HG03097 (cell line): ENCODE results near the gene BCL7B.
"Not testable (repeated sequence)": the region's sequence is repeated elsewhere in the genome, so short reads cannot be mapped to it uniquely, and the experiment has no call there.

Source experiments
- ATAC-seq: cut with Tn5 transposase; IDR thresholded peaks from one replicate; pipeline ENCODE4 v1.9.1; 2021; ENCODE audit not compliant: unreplicated experiment, low FRiP score

Gene BCL7B

GRCh38 chr7:73573276-73573675 lies 15.8 kb upstream of the BCL7B start:
- no peak for ATAC-seq

GRCh38 chr7:73572767-73573186 lies 15.3 kb upstream of the BCL7B start:
- ATAC-seq, result no peak

- no peak for ATAC-seq
These were observed 13.5 kb upstream of the BCL7B start for GRCh38 chr7:73570977-73571376.

- no peak for ATAC-seq
These were observed 13.0 kb upstream of the BCL7B start for GRCh38 chr7:73570521-73570920.

GRCh38 chr7:73569042-73569608 lies 11.6 kb upstream of the BCL7B start:
- no peak for ATAC-seq

- no peak for ATAC-seq
These were observed 10.6 kb upstream of the BCL7B start for GRCh38 chr7:73567846-73568685.

- ATAC-seq, result no peak
These were observed 9.7 kb upstream of the BCL7B start for GRCh38 chr7:73567140-73567539.

- ATAC-seq, result not testable (repeated sequence)
These were observed 8.9 kb upstream of the BCL7B start for GRCh38 chr7:73566431-73566830.

GRCh38 chr7:73565675-73566340 lies 8.3 kb upstream of the BCL7B start:
- ATAC-seq, result no peak

- ATAC-seq, result no peak
These were observed 2.8 kb upstream of the BCL7B start for GRCh38 chr7:73560109-73560835.

GRCh38 chr7:73557108-73557396 lies 438 bp downstream of the BCL7B start:
- ATAC-seq, result peak; percentile 90

- ATAC-seq, result no peak
These were observed 1.0 kb downstream of the BCL7B start for GRCh38 chr7:73556208-73557107.

- no peak for ATAC-seq
These were observed 2.0 kb downstream of the BCL7B start for GRCh38 chr7:73555411-73555982.

GRCh38 chr7:73550093-73550492 lies 7.4 kb downstream of the BCL7B start:
- ATAC-seq, result not testable (repeated sequence)

- ATAC-seq, result no peak
These were observed 8.3 kb downstream of the BCL7B start for GRCh38 chr7:73549176-73549575.

GRCh38 chr7:73547841-73548240 lies 9.6 kb downstream of the BCL7B start:
- no peak for ATAC-seq

GRCh38 chr7:73544678-73545077 lies 12.8 kb downstream of the BCL7B start:
- ATAC-seq, result no peak

GRCh38 chr7:73541722-73542121 lies 15.8 kb downstream of the BCL7B start:
- ATAC-seq, result no peak

GRCh38 chr7:73539709-73540108 lies 17.8 kb downstream of the BCL7B start:
- no peak for ATAC-seq

GRCh38 chr7:73538510-73538909 lies 19.0 kb downstream of the BCL7B start:
- not testable (repeated sequence) for ATAC-seq
